ENCODE measurements around the gene DUOXA2. TPM values are rescaled to one million over a fixed set of nuclear protein-coding genes. Genes with fewer than 3 reads are reported as not detected.

Gene DUOXA2
- total and polyA plus RNA-seq, 2 experiments from 2014 or later = not detected

DNA sequence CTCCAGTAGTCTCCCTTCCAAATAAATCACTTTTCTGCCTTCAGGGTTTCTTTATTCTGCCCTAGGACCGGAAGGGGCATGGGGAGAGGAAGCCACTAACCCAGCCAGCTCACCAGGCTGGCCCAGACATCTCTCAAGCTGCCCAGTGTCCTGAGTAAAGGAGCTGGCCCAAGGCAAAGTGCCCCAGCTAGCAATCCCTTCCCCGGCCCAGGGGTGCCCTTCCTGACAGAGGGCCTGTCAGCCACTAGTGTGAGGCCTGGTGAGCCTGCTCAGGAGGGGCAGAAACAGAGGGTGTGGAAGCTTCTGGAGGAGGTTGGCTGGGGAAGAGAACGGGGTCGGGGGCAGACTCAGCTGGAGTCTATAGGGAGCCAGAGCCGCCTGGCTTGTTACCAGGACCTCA is 51.4 kb downstream of the DUOXA2 start (continued):
- TF ChIP-seq, protein P1, sequence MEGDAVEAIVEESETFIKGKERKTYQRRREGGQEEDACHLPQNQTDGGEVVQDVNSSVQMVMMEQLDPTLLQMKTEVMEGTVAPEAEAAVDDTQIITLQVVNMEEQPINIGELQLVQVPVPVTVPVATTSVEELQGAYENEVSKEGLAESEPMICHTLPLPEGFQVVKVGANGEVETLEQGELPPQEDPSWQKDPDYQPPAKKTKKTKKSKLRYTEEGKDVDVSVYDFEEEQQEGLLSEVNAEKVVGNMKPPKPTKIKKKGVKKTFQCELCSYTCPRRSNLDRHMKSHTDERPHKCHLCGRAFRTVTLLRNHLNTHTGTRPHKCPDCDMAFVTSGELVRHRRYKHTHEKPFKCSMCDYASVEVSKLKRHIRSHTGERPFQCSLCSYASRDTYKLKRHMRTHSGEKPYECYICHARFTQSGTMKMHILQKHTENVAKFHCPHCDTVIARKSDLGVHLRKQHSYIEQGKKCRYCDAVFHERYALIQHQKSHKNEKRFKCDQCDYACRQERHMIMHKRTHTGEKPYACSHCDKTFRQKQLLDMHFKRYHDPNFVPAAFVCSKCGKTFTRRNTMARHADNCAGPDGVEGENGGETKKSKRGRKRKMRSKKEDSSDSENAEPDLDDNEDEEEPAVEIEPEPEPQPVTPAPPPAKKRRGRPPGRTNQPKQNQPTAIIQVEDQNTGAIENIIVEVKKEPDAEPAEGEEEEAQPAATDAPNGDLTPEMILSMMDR (conservative IDR thresholded peaks at IDR 0.05; ENCODE audit: low read depth in 2 of 2) = no peak
- TF ChIP-seq ZNF331 (CRISPR knock-in tag; IDR thresholded peaks at IDR 0.05; ENCODE audit: low read depth) = no peak
- TF ChIP-seq EZH2 (IDR thresholded peaks at IDR 0.05; ENCODE audit: low read depth, unreplicated experiment) = no peak
- TF ChIP-seq NANOG (IDR thresholded peaks at IDR 0.05; ENCODE audit: borderline replicate concordance) = no peak
- TF ChIP-seq POLR2AphosphoS5 (IDR thresholded peaks at IDR 0.05; ENCODE audit: low read depth) = no peak
- no peak for TF ChIP-seq STAT1 (IDR thresholded peaks at IDR 0.05; ENCODE audit: unreplicated experiment)
- TF ChIP-seq, protein P2, sequence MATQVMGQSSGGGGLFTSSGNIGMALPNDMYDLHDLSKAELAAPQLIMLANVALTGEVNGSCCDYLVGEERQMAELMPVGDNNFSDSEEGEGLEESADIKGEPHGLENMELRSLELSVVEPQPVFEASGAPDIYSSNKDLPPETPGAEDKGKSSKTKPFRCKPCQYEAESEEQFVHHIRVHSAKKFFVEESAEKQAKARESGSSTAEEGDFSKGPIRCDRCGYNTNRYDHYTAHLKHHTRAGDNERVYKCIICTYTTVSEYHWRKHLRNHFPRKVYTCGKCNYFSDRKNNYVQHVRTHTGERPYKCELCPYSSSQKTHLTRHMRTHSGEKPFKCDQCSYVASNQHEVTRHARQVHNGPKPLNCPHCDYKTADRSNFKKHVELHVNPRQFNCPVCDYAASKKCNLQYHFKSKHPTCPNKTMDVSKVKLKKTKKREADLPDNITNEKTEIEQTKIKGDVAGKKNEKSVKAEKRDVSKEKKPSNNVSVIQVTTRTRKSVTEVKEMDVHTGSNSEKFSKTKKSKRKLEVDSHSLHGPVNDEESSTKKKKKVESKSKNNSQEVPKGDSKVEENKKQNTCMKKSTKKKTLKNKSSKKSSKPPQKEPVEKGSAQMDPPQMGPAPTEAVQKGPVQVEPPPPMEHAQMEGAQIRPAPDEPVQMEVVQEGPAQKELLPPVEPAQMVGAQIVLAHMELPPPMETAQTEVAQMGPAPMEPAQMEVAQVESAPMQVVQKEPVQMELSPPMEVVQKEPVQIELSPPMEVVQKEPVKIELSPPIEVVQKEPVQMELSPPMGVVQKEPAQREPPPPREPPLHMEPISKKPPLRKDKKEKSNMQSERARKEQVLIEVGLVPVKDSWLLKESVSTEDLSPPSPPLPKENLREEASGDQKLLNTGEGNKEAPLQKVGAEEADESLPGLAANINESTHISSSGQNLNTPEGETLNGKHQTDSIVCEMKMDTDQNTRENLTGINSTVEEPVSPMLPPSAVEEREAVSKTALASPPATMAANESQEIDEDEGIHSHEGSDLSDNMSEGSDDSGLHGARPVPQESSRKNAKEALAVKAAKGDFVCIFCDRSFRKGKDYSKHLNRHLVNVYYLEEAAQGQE (IDR thresholded peaks at IDR 0.05; ENCODE audit: unreplicated experiment) = no peak
- TF ChIP-seq ZNF114 (CRISPR knock-in tag; IDR thresholded peaks at IDR 0.05) = no peak

DNA sequence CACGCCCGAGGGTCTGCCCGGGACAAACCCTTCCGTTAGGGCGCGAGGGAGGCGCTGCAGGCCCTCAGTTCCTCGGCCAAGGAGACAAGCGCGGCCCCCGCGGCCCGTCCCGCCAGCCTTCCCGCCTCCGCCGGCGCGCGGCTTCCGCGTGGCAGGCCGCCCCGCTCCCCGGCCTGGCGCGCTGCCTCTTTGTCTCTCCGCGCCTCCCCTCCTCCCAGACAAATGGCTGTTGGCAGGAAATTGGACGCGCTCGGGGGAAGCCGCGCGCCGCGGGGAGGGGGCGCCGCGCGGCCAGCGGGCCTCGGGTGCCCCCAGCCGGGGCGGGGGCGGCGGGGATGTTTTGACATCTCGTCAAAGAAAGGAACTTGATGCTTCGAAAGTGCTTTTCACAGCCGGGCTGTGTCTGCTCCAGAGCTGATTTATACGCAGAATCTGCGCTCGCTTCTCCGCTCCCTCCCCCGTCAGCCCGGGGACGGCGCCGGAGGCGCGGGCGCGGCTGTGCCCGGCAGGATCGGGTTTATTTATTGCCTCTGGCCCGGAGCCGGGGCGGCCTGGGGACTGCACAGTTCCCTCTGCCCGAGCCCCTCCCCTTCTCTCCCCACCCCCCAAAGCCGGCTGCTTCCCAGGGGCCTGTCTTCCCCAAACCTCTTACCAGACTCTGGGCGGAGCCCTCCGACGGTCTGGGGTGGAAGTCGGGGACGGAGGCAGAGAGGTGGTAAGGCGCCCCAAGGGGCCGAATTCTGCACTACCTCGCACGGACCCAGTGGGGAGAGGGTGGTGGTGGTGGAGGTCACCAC is 52.9 kb downstream of the DUOXA2 start:
- peak overlapping the region; percentile 58; the same call in 2 of the 3 replicates for H3K4me3 Mint-ChIP-seq
- H3K36me3 ChIP-seq (ENCODE audit: insufficient read depth) = no peaks in the 10 kb centered on the region
- H3K4me1 Mint-ChIP-seq = peaks cover 34% of the 10 kb centered on the region
- H3K9me2 ChIP-seq (ENCODE audit: insufficient read depth) = no peaks in the 10 kb centered on the region
- DNase-seq (ENCODE audit: low spot score) (peak; percentile 95), ATAC-seq (peak; percentile 83)
- H3K9me3 Mint-ChIP-seq = no peaks in the 10 kb centered on the region; the same call in 2 of the 3 replicates
- no peaks in the 10 kb centered on the region for H3K79me2 ChIP-seq (replicated peaks; ENCODE audit: insufficient read depth)
- no peaks in the 10 kb centered on the region; the same call in 1 of the 2 replicates for H3F3A ChIP-seq (replicated peaks; ENCODE audit: low read depth)
- H3K4me2 ChIP-seq = peak overlapping the region; percentile 85
- H3K27me3 ChIP-seq (ENCODE audit: insufficient read depth) = no peaks in the 10 kb centered on the region
- TF ChIP-seq NANOG (IDR thresholded peaks at IDR 0.05; ENCODE audit: borderline replicate concordance) (no peak), POLR2AphosphoS5 (IDR thresholded peaks at IDR 0.05; ENCODE audit: low read depth) (peak; percentile 55), JUNB (IDR thresholded peaks at IDR 0.05; ENCODE audit: unreplicated experiment) (no peak), STAT1 (IDR thresholded peaks at IDR 0.05; ENCODE audit: unreplicated experiment) (no peak), ZNF331 (CRISPR knock-in tag; IDR thresholded peaks at IDR 0.05; ENCODE audit: low read depth) (no peak), ZNF114 (CRISPR knock-in tag; IDR thresholded peaks at IDR 0.05) (no peak), EZH2 (IDR thresholded peaks at IDR 0.05; ENCODE audit: low read depth, unreplicated experiment) (no peak), EZH2phosphoT487 (IDR thresholded peaks at IDR 0.05; ENCODE audit: unreplicated experiment) (no peak), CREB1 (CRISPR knock-in tag; IDR thresholded peaks at IDR 0.05; ENCODE audit: low read depth) (0 out of 2 replicates have a peak, but pooled peaks have one; percentile 35)
- TF ChIP-seq, protein P1 (conservative IDR thresholded peaks at IDR 0.05; ENCODE audit: low read depth in 2 of 2) = peak; percentile 60 to 62
- TF ChIP-seq, protein P2 (IDR thresholded peaks at IDR 0.05; ENCODE audit: unreplicated experiment) = no peak
- no peak overlapping the region for H3K27ac Mint-ChIP-seq
- peaks cover 17% of the 10 kb centered on the region for H3K27me3 Mint-ChIP-seq (ENCODE audit: insufficient read depth, low read depth, poor library complexity)
- no peaks in the 10 kb centered on the region for H4K20me1 ChIP-seq (replicated peaks; ENCODE audit: insufficient read depth)
- H3K4me3 ChIP-seq = peak overlapping the region; percentile 79
- H3K4me1 ChIP-seq (ENCODE audit: insufficient read depth) = peaks cover 31% of the 10 kb centered on the region
- peak overlapping the region; percentile 59; the same call in 1 of the 2 replicates for H2AFZ ChIP-seq
- H3K36me3 Mint-ChIP-seq (ENCODE audit: low read depth) = peaks cover 6% of the 10 kb centered on the region; the same call in 2 of the 3 replicates
- H3K27ac ChIP-seq (ENCODE audit: low read depth) = peak overlapping the region; percentile 92
